Chondrocyte (in vitro differentiated cells): ENCODE results near the gene CD19. TPM values are rescaled to one million over a fixed set of nuclear protein-coding genes. Genes with fewer than 3 reads are reported as not detected.
"Not testable (repeated sequence)": the region's sequence is repeated elsewhere in the genome, so short reads cannot be mapped to it uniquely, and the experiment has no call there.

Experiments
- DNase-seq: peaks from one replicate; pipeline ENCODE4 v3.0.0; 2021; ENCODE audit warnings: mixed read lengths, low spot score
- H3K27ac Mint-ChIP-seq: one replicate; pipeline ENCODE4 v1.8.0; 2021; ENCODE audit warnings: mild to moderate bottlenecking, moderate library complexity, mixed read lengths; ENCODE audit not compliant: unreplicated experiment
- H3K27me3 Mint-ChIP-seq: 2 replicates; pipeline ENCODE4 v1.8.0; 2021; ENCODE audit warnings: low read depth, mixed read lengths
- H3K36me3 Mint-ChIP-seq: 2 replicates; pipeline ENCODE4 v1.8.0; 2021; ENCODE audit warnings: low read depth, mixed read lengths
- H3K4me1 Mint-ChIP-seq: 2 replicates; pipeline ENCODE4 v1.8.0; 2021; ENCODE audit warnings: low read depth, mild to moderate bottlenecking, mixed read lengths
- H3K4me3 Mint-ChIP-seq: one replicate; pipeline ENCODE4 v1.8.0; 2021; ENCODE audit warnings: mild to moderate bottlenecking, moderate library complexity, mixed read lengths; ENCODE audit not compliant: unreplicated experiment
- H3K9me3 Mint-ChIP-seq: 2 replicates; pipeline ENCODE4 v1.8.0; 2021; ENCODE audit warnings: low read depth, mixed read lengths
- CTCF ChIP-seq: fragments of 200-600 bp; sonication (generic); IDR thresholded peaks from 2 replicates; pipeline ENCODE4 v1.5.0; 2021; ENCODE audit warnings: antibody characterized with exemption, mild to moderate bottlenecking, moderate library complexity
- total RNA-seq: library from RNA; stranded (reverse); gene quantifications from 3 replicates; pipeline ENCODE4 v1.2.1, GENCODE V29; 2021

Gene CD19
- total RNA-seq, 1 donor from 2014 or later: not detected

GRCh38 chr16:28925386-28926228 is 6.2 kb upstream of the CD19 start:
- Mint-ChIP-seq H3K4me3 (peak overlapping the region; percentile 91), H3K9me3 (no peaks in the 10 kb centered on the region), H3K36me3 (peaks cover 5% of the 10 kb centered on the region), H3K4me1 (peaks cover 18% of the 10 kb centered on the region), H3K27me3 (no peaks in the 10 kb centered on the region), H3K27ac (peak overlapping the region; percentile 99)
- TF ChIP-seq CTCF: peak; percentile 26
- no peak for DNase-seq

GRCh38 chr16:28926284-28926683 is 5.5 kb upstream of the CD19 start:
- H3K27me3 Mint-ChIP-seq, DNase-seq, H3K36me3 Mint-ChIP-seq, H3K9me3 Mint-ChIP-seq: not testable (repeated sequence)
- H3K27ac Mint-ChIP-seq: peak overlapping the region; percentile 99
- H3K4me1 Mint-ChIP-seq: peaks cover 18% of the 10 kb centered on the region
- peak overlapping the region; percentile 91 for H3K4me3 Mint-ChIP-seq

DNA sequence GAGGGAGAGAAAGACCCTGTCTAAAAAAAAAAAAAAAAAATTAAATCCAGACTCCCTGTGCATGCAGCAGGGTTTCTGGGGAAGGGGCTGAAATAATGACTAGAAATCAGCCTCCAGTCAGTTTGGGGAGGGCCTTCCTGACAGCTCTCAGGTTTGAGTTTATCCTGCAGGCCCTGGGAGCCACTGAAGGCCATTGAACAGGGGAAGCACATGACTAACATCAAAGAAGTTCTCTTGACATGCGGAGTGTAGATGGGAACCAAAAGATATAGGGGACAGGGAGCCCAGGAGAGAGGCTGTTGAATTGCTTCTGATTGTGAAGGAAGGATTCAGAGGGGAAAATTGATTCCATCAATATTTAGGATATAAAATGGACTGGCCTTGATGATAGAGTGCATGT is 4.0 kb upstream of the CD19 start:
- Mint-ChIP-seq H3K4me1 (peaks cover 18% of the 10 kb centered on the region), H3K27me3 (no peaks in the 10 kb centered on the region), H3K27ac (no peak overlapping the region), H3K4me3 (no peak overlapping the region), H3K9me3 (no peaks in the 10 kb centered on the region), H3K36me3 (no peaks in the 10 kb centered on the region)
- no peak for DNase-seq
- no peak for TF ChIP-seq CTCF

- H3K4me1 Mint-ChIP-seq: peaks cover 5% of the 10 kb centered on the region
- no peaks in the 10 kb centered on the region for H3K9me3 Mint-ChIP-seq
- peaks cover 2% of the 10 kb centered on the region for H3K36me3 Mint-ChIP-seq
- DNase-seq: no peak
- no peak overlapping the region for H3K4me3 Mint-ChIP-seq
- peaks cover 3% of the 10 kb centered on the region for H3K27me3 Mint-ChIP-seq
- TF ChIP-seq CTCF: no peak
- H3K27ac Mint-ChIP-seq: no peak overlapping the region
Measured at GRCh38 chr16:28930203-28930602, 1.6 kb upstream of the CD19 start.

DNA sequence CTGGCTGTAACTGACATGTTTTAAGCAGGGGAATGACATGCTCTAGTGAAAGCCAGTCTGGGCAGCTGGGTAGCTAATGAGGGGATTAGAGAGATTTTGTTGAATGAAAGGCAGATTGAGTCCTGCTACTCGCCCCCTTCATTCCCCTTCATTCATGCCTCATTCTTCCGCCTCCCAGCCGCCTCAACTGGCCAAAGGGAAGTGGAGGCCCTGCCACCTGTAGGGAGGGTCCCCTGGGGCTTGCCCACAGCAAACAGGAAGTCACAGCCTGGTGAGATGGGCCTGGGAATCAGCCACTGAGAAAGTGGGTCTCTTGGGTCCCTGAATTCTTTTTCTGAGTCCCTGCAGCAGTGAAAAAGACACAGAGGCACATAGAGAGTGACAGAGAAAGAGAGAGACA is 1.1 kb upstream of the CD19 start:
- H3K9me3 Mint-ChIP-seq: no peaks in the 10 kb centered on the region
- peaks cover 2% of the 10 kb centered on the region for H3K36me3 Mint-ChIP-seq
- no peak for TF ChIP-seq CTCF
- no peak overlapping the region for H3K27ac Mint-ChIP-seq
- H3K4me1 Mint-ChIP-seq: peaks cover 4% of the 10 kb centered on the region
- H3K27me3 Mint-ChIP-seq: peaks cover 3% of the 10 kb centered on the region
- no peak for DNase-seq
- H3K4me3 Mint-ChIP-seq: no peak overlapping the region
